Omental fat pad (tissue), 4 donors: ENCODE results near the gene ZNF280C. TPM values are rescaled to one million over a fixed set of nuclear protein-coding genes. Genes with fewer than 3 reads are reported as not detected.
A peak's percentile ranks its signal among the peaks of the same experiment; 100 is the strongest.

ENCODE experiments used
- ATAC-seq: fragments of 150-250 bp; one replicate; pipeline ENCODE4 v1.9.1; 2016; ENCODE audit warnings: mild to moderate bottlenecking, moderate library complexity; ENCODE audit not compliant: low FRiP score
- DNase-seq: peaks from one replicate; pipeline ENCODE4 v3.0.0-alpha.2; 2019; ENCODE audit warnings: low spot score
- total RNA-seq, 4 donors: library from RNA; depleted of rRNA; stranded (reverse); fragments of >200 nt; gene quantifications; one replicate each; pipeline ENCODE4 v1.1.0, GENCODE V29; 2016
- TF ChIP-seq, protein P1 (sequence below), 3 donors: fragments of 450-650 bp; IDR thresholded peaks; one replicate each; pipeline ENCODE4 v1.5.1; 2016 to 2017; ENCODE audit warnings: antibody characterized with exemption in 3 of 3, mild to moderate bottlenecking in 3 of 3, moderate library complexity in 2 of 3

ZNF280C gene
- total RNA-seq, 4 donors from 2014 or later = 3.3 to 4.9 (median 4.2) TPM

DNA sequence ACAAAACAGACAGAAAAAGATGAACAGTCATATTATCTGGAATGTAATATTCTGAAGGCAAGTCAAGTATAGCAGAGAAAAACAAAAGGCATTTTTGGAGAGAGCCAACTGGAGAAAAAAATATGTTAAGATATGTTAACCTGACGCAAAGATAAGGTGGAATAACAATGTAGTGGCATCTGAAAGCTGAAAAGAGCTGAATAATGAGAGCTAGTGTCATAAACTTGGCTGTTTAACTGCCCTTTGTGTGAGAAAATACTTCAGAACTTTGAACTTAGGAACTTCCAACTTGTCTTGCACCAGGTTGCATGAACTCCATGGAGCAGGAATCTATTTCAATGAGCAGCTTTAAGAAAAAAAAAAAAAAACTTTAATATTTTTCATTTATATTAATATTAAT, 64.1 kb downstream of the ZNF280C start:
- DNase-seq (no peak), ATAC-seq (no peak)
- TF ChIP-seq, protein P1, sequence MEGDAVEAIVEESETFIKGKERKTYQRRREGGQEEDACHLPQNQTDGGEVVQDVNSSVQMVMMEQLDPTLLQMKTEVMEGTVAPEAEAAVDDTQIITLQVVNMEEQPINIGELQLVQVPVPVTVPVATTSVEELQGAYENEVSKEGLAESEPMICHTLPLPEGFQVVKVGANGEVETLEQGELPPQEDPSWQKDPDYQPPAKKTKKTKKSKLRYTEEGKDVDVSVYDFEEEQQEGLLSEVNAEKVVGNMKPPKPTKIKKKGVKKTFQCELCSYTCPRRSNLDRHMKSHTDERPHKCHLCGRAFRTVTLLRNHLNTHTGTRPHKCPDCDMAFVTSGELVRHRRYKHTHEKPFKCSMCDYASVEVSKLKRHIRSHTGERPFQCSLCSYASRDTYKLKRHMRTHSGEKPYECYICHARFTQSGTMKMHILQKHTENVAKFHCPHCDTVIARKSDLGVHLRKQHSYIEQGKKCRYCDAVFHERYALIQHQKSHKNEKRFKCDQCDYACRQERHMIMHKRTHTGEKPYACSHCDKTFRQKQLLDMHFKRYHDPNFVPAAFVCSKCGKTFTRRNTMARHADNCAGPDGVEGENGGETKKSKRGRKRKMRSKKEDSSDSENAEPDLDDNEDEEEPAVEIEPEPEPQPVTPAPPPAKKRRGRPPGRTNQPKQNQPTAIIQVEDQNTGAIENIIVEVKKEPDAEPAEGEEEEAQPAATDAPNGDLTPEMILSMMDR (IDR thresholded peaks at IDR 0.05) = no peak

DNA sequence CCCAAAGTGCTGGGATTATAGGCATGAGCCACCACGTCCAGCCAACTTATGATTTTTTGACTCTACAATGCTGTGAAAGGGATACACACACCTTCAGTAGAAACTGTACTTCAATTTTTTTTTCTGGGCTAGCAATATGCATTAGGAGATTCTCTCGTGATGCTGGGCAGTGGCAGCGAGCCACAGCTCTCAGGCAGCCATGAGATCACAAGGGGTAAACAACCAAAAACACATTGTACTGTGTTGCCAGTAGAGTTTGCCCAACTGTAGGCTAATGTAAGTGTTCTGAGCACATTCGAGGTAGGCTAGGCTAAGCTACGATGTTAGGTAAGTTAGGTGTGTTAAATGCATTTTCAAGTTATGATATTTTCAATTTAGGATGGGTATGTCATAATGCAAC, 71.2 kb downstream of the ZNF280C start:
- DNase-seq (no peak), ATAC-seq (no peak)
- TF ChIP-seq, protein P1 (IDR thresholded peaks at IDR 0.05) = no peak

DNA sequence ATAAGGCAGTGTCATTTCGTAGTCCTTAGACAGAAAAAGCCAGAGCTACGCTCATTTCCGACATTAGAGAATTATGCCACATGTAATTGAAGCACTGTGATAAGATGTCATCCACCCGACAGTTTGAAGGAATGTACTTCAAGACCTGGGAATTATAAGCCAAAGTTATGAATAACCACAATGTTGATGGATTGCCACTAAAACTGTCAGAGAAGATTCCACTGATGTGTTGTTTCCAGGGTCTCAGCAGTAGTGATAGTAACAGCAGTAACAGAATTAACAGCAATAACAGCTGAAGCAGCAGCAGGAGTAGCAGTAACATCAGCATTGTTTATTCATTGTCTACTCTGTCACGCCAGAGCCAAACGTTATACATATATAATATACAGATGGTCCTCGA, 72.2 kb downstream of the ZNF280C start:
- ATAC-seq = no peak
- no peak for DNase-seq
- TF ChIP-seq, protein P1 (IDR thresholded peaks at IDR 0.05) = no peak

DNA sequence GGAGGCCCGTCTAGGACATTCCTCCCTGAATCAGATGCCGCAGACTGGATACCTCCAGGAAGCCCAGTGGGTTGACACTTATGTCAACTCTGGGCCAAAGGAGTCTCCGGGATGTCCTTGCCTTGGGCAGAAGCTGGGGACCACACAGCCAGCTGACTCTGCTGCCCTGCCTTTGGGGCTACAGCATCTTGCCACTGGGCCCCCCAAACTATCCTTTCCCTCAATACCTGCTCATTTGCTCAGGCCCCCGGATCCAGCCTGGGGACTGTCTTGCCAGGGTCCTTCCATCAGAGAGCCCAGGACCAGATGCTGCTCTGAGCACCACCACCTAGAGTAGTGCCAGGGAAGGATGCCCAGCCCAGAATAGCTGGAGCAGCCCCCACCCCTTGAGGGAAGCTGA, 77.9 kb downstream of the ZNF280C start:
- TF ChIP-seq, protein P1 (IDR thresholded peaks at IDR 0.05) = no peak
- no peak for ATAC-seq
- DNase-seq = no peak

DNA sequence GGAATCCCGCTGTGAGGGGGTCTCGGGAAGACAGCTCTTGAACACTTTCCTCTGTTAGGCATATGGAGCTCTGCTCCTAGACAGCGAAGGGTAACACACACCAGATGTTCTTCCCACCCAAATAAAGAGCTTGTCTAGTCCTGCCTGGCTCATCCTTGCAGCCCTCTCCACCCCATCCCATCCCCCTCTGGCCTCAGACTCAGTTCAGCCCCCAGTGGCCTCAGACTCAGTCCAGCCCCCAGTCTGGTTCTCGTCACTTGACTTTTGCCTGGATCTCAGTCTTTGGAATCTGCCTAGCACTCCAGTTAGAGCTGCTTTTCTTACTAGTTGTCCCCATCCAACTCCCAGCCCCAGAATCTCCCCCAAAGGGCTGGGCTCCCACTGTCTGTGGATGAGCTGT, 82.0 kb downstream of the ZNF280C start:
- TF ChIP-seq, protein P1 (IDR thresholded peaks at IDR 0.05) = no peak
- ATAC-seq = no peak
- DNase-seq = no peak

DNA sequence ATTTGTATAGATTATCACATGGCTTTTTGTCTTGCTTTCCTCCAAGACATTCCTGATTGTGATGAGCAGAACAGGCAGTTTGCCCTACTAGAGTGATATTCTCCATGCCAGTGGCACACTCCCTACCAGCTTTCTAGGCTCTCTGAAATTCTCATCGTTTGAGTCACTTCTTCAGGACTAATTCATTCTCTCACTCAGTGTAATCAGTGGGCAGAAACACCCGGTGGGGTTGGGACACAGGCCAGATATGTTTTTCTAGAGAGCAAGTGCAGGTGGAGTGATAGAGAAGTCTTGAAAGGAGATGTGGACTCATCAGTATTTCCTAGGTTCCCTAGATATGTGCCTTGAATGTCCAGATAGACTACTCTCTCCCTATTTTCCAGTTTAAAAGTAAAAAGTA, 83.8 kb downstream of the ZNF280C start:
- TF ChIP-seq, protein P1 (IDR thresholded peaks at IDR 0.05) = no peak
- ATAC-seq = peak; percentile 48

DNA sequence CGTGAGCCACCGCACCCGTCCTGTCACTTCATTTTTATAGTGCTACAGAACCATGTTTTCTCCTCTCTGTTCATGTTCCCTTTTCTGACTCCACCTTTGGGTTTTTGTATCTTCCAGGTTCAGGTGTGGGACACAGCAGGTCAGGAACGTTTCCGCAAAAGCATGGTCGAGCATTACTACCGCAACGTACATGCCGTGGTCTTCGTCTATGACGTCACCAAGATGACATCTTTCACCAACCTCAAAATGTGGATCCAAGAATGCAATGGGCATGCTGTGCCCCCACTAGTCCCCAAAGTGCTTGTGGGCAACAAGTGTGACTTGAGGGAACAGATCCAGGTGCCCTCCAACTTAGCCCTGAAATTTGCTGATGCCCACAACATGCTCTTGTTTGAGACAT, 84.5 kb downstream of the ZNF280C start:
- DNase-seq = no peak
- no peak for ATAC-seq
- TF ChIP-seq, protein P1 (IDR thresholded peaks at IDR 0.05) = no peak

More for the DNA sequence above, 83.8 kb downstream of the ZNF280C start:
- no peak for DNase-seq
